Trophoblast cell (in vitro differentiated cells and primary cell): ENCODE results near the gene RNF126.

Experiments
- DNase-seq, 2 donors: peaks; one replicate each; pipeline ENCODE4 v3.0.0-alpha.2; 2016
- H2AFZ ChIP-seq: 2 replicates; pipeline ENCODE4 v1.6.1; 2013; ENCODE audit warnings: low read length, moderate library complexity, mild to moderate bottlenecking; ENCODE audit not compliant: insufficient read depth, poor library complexity
- H2AK5ac ChIP-seq: 2 replicates; pipeline ENCODE4 v1.6.1; 2013; ENCODE audit warnings: mild to moderate bottlenecking, low read length
- H2BK120ac ChIP-seq: 2 replicates; pipeline ENCODE4 v1.6.1; 2013; ENCODE audit warnings: low read length, mild to moderate bottlenecking, moderate library complexity; ENCODE audit not compliant: insufficient read depth, poor library complexity
- H2BK12ac ChIP-seq: 2 replicates; pipeline ENCODE4 v1.6.1; 2013; ENCODE audit warnings: mild to moderate bottlenecking, low read length, moderate library complexity
- H2BK5ac ChIP-seq: 2 replicates; pipeline ENCODE4 v1.6.1; 2013; ENCODE audit warnings: low read length, low read depth, moderate library complexity, mild to moderate bottlenecking; ENCODE audit not compliant: poor library complexity
- H3K14ac ChIP-seq: 2 replicates; pipeline ENCODE4 v1.6.1; 2013; ENCODE audit warnings: mild to moderate bottlenecking, low read length
- H3K18ac ChIP-seq: 2 replicates; pipeline ENCODE4 v1.6.1; 2013; ENCODE audit warnings: mild to moderate bottlenecking, low read length
- H3K23ac ChIP-seq: 2 replicates; pipeline ENCODE4 v1.6.1; 2013; ENCODE audit warnings: low read length
- H3K27ac ChIP-seq: 2 replicates; pipeline ENCODE4 v1.5.1; 2013; ENCODE audit warnings: low read depth, mild to moderate bottlenecking, inconsistent platforms, low read length, moderate library complexity
- H3K27me3 ChIP-seq: 2 replicates; pipeline ENCODE4 v1.6.1; 2013; ENCODE audit warnings: inconsistent platforms, mild to moderate bottlenecking, low read length, moderate library complexity; ENCODE audit not compliant: insufficient read depth
- H3K36me3 ChIP-seq, 2 experiments: 1 replicate in 1 of 2; 2 replicates in 1 of 2; pipeline ENCODE4 v1.6.1; 2013; ENCODE audit warnings: low read length in 2 of 2, mild to moderate bottlenecking in 2 of 2, moderate library complexity in 1 of 2; ENCODE audit not compliant: insufficient read depth in 2 of 2, control insufficient read depth in 1 of 2
- H3K4ac ChIP-seq: 2 replicates; pipeline ENCODE4 v1.6.1; 2013; ENCODE audit warnings: low read depth, mild to moderate bottlenecking, low read length, moderate library complexity
- H3K4me1 ChIP-seq, 2 experiments: 1 replicate in 1 of 2; 2 replicates in 1 of 2; pipeline ENCODE4 v1.6.1; 2013; ENCODE audit warnings: low read length in 2 of 2, mild to moderate bottlenecking in 2 of 2, moderate library complexity in 1 of 2; ENCODE audit not compliant: insufficient read depth in 2 of 2, control insufficient read depth in 1 of 2
- H3K4me2 ChIP-seq: 2 replicates; pipeline ENCODE4 v1.6.1; 2013; ENCODE audit warnings: inconsistent platforms, mild to moderate bottlenecking, low read length, moderate library complexity
- H3K4me3 ChIP-seq: 2 replicates; pipeline ENCODE4 v1.5.1; 2013; ENCODE audit warnings: mild to moderate bottlenecking, low read depth, low read length, inconsistent platforms
- H3K79me1 ChIP-seq: one replicate; pipeline ENCODE4 v1.6.1; 2013; ENCODE audit warnings: low read length
- H3K79me2 ChIP-seq: 2 replicates; pipeline ENCODE4 v1.6.1; 2013; ENCODE audit warnings: low read length, mild to moderate bottlenecking; ENCODE audit not compliant: control insufficient read depth, insufficient read depth, poor library complexity
- H3K9ac ChIP-seq: 2 replicates; pipeline ENCODE4 v1.6.1; 2013; ENCODE audit warnings: mild to moderate bottlenecking, low read length
- H3K9me3 ChIP-seq: 2 replicates; pipeline ENCODE4 v1.6.1; 2013; ENCODE audit warnings: low read depth, mild to moderate bottlenecking, control low read depth, inconsistent platforms, low read length; ENCODE audit not compliant: insufficient read depth
- H4K12ac ChIP-seq: 2 replicates; pipeline ENCODE4 v1.6.1; 2013; ENCODE audit warnings: low read depth, mild to moderate bottlenecking, low read length, moderate library complexity
- H4K8ac ChIP-seq: 2 replicates; pipeline ENCODE4 v1.6.1; 2013; ENCODE audit warnings: low read depth, mild to moderate bottlenecking, low read length, moderate library complexity
- H4K91ac ChIP-seq: one replicate; pipeline ENCODE4 v1.6.1; 2013; ENCODE audit warnings: low read depth, mild to moderate bottlenecking, low read length, moderate library complexity
- WGBS: extraction: QIAGEN DNeasy Blood & Tissue Kit; methylation state at CpG from one replicate; pipeline ENCODE4 v1.1.7; 2013; ENCODE audit warnings: missing lambda C conversion rate; ENCODE audit not compliant: insufficient read length, insufficient coverage; ENCODE audit errors: extremely low coverage; 5-methylcytosine and 5-hydroxymethylcytosine counted together

RNF126 gene

GRCh38 chr19:612941-613340 is 50.1 kb downstream of the RNF126 start:
- H3K9ac ChIP-seq, result no peak overlapping the region
- no peak overlapping the region for H3K4me2 ChIP-seq
- no peak overlapping the region for H4K12ac ChIP-seq
- peaks cover 2% of the 10 kb centered on the region for H3K9me3 ChIP-seq
- no CpG with 5 or more reads among the region's 33 CpGs for WGBS
- no peaks in the 10 kb centered on the region for H3K27me3 ChIP-seq
- H3K79me1 ChIP-seq, result no peaks in the 10 kb centered on the region
- no peak overlapping the region for H3K4me3 ChIP-seq
- H4K8ac ChIP-seq, result no peak overlapping the region
- no peaks in the 10 kb centered on the region for H3K79me2 ChIP-seq
- no peak overlapping the region for H2BK120ac ChIP-seq
- no peak overlapping the region for H2AFZ ChIP-seq
- H2AK5ac ChIP-seq, result no peak overlapping the region
- H3K27ac ChIP-seq, result no peak overlapping the region
- no peak overlapping the region for H4K91ac ChIP-seq
- no peaks in the 10 kb centered on the region for H3K4me1 ChIP-seq
- no peak overlapping the region for H3K14ac ChIP-seq
- no peak overlapping the region for H3K4ac ChIP-seq
- H3K23ac ChIP-seq, result no peak overlapping the region
- no peak overlapping the region for H2BK12ac ChIP-seq
- no peak for DNase-seq
- H3K36me3 ChIP-seq, result peaks cover 19 to 30% of the 10 kb centered on the region in 2 experiments
- H2BK5ac ChIP-seq, result no peak overlapping the region
- H3K18ac ChIP-seq, result no peak overlapping the region

- Histone ChIP-seq H2BK12ac (no peak overlapping the region), H3K27ac (no peak overlapping the region), H2BK5ac (no peak overlapping the region), H3K27me3 (no peaks in the 10 kb centered on the region), H3K9me3 (peaks cover 2% of the 10 kb centered on the region), H3K79me1 (no peaks in the 10 kb centered on the region), H3K4me3 (no peak overlapping the region), H3K4me1 (no peaks in the 10 kb centered on the region), H3K23ac (no peak overlapping the region), H4K12ac (no peak overlapping the region), H2AFZ (no peak overlapping the region), H3K36me3 (peaks cover 7 to 21% of the 10 kb centered on the region in 2 experiments), H3K18ac (no peak overlapping the region), H3K4me2 (no peak overlapping the region), H4K91ac (no peak overlapping the region), H4K8ac (no peak overlapping the region), H3K4ac (no peak overlapping the region), H3K14ac (no peak overlapping the region), H2BK120ac (no peak overlapping the region), H3K9ac (no peak overlapping the region), H3K79me2 (no peaks in the 10 kb centered on the region), H2AK5ac (no peak overlapping the region)
- no CpG with 5 or more reads among the region's 13 CpGs for WGBS
- no peak for DNase-seq
These were observed 51.5 kb downstream of the RNF126 start for GRCh38 chr19:611481-611868.

- Histone ChIP-seq H3K4me1 (no peaks in the 10 kb centered on the region), H3K9ac (no peak overlapping the region), H3K23ac (no peak overlapping the region), H4K91ac (no peak overlapping the region), H4K8ac (no peak overlapping the region), H2BK5ac (no peak overlapping the region), H3K79me1 (no peaks in the 10 kb centered on the region), H3K4me3 (no peak overlapping the region), H4K12ac (no peak overlapping the region), H2BK12ac (no peak overlapping the region), H3K4me2 (no peak overlapping the region), H3K14ac (no peak overlapping the region), H3K27ac (no peak overlapping the region), H3K4ac (no peak overlapping the region), H2AK5ac (no peak overlapping the region), H2AFZ (no peak overlapping the region), H3K18ac (no peak overlapping the region), H3K9me3 (peaks cover 2% of the 10 kb centered on the region), H3K36me3 (peaks cover 7 to 21% of the 10 kb centered on the region in 2 experiments), H3K27me3 (no peaks in the 10 kb centered on the region), H3K79me2 (no peaks in the 10 kb centered on the region), H2BK120ac (no peak overlapping the region)
- no peak for DNase-seq
- WGBS, result no CpG with 5 or more reads among the region's 36 CpGs
These were observed 52.1 kb downstream of the RNF126 start for GRCh38 chr19:610801-611480.

DNA sequence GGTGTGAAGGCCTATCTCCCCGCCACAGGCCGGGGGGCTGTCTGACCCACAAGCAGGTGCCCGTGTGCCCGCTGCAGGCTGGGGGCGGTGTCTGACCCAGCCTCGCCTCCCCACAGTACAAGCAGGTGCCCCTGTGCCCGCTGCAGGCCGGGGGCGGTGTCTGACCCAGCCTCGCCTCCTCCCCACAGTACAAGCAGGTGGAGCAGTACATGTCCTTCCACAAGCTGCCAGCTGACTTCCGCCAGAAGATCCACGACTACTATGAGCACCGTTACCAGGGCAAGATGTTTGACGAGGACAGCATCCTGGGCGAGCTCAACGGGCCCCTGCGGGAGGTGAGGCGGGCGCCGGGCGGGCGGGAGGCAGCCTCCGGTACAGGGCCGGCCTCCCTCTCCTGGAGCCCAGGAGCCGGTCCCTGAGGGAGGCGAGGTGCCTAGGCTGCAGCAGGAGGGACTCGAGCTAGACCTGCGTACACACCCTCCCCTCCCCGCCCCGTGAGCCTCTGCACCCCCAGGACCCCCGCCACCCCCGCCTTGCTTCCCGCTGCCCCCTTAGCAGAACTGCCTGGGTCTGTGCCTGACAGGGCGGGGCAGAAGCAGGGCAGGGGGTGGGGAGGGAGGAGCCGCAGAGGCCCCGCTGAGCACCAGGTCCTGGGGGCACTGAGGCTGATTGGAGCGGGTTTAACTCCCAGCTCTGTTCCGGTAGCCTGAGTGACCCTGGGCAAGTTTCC is 52.8 kb downstream of the RNF126 start:
- Histone ChIP-seq H2BK120ac (no peak overlapping the region), H4K12ac (no peak overlapping the region), H3K79me1 (no peaks in the 10 kb centered on the region), H3K9me3 (peaks cover 2% of the 10 kb centered on the region), H2BK5ac (no peak overlapping the region), H4K91ac (no peak overlapping the region), H2AFZ (no peak overlapping the region), H2BK12ac (no peak overlapping the region), H3K36me3 (peaks cover 7 to 19% of the 10 kb centered on the region in 2 experiments), H3K23ac (no peak overlapping the region), H3K79me2 (no peaks in the 10 kb centered on the region), H2AK5ac (no peak overlapping the region), H3K4me1 (no peaks in the 10 kb centered on the region), H3K4me2 (no peak overlapping the region), H3K4ac (no peak overlapping the region), H3K27ac (no peak overlapping the region), H4K8ac (no peak overlapping the region), H3K9ac (no peak overlapping the region), H3K14ac (no peak overlapping the region), H3K18ac (no peak overlapping the region), H3K4me3 (no peak overlapping the region), H3K27me3 (no peaks in the 10 kb centered on the region)
- WGBS, result no CpG with 5 or more reads among the region's 38 CpGs
- DNase-seq, result no peak
